ENCODE results near the gene ASZ1. TPM values are rescaled to one million over a fixed set of nuclear protein-coding genes. Genes with fewer than 3 reads are reported as not detected.
"Not testable (repeated sequence)": the region's sequence is repeated elsewhere in the genome, so short reads cannot be mapped to it uniquely, and the experiment has no call there.

The ASZ1 gene
- total and polyA plus RNA-seq, 7 donors: not detected

DNA sequence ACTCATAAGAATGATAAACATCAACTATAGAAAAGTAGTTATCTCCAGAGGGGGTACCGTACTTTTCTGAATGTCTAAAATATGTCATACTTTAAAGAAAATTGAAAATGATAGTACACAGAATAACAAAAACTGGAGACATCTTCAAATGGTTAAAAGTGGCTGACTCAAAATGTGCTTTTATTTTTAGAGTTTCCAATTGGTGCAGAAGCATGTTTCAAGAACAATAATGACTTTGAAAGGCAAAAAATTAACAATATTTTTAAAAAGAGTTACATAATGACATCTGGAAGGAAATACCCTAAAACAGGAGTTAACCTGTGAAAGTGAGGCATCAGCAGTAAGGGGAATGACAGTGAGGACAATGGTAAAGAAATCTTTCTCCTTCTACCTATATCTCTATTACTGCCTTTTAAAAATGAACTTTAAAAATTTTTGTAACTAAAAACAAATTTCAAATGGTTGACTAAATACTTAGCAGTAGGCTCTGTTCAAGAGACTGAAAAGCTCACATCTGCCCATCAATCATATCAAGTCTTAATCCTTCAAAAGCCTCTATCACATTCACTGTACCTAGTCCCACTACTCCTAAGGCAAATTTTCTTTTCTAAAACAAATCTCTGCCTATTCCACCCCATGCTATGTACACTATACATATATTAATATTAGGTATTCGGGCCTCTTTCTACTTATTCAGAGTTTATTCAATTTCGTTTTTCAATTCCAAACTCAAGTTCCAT is 3.0 kb downstream of the ASZ1 start:
- Histone ChIP-seq H3K27ac (no peak overlapping the region), H3K4me3 (no peak overlapping the region), H3K36me3 (no peaks in the 10 kb centered on the region), H3K27me3 (no peaks in the 10 kb centered on the region), H3K9me3 (no peaks in the 10 kb centered on the region), H3K4me1 (no peaks in the 10 kb centered on the region)
- TF ChIP-seq POLR2A (IDR thresholded peaks at IDR 0.05) (no peak), POLR2AphosphoS5 (IDR thresholded peaks at IDR 0.05) (no peak), EP300 (IDR thresholded peaks at IDR 0.05) (no peak), CTCF (IDR thresholded peaks at IDR 0.05) (no peak)
- WGBS, 2 donors: 84 to 90% methylated on average over 3 of the region's 3 CpGs
- intact Hi-C loops (cut with DNase I): no loop called here
- no peak for DNase-seq

DNA sequence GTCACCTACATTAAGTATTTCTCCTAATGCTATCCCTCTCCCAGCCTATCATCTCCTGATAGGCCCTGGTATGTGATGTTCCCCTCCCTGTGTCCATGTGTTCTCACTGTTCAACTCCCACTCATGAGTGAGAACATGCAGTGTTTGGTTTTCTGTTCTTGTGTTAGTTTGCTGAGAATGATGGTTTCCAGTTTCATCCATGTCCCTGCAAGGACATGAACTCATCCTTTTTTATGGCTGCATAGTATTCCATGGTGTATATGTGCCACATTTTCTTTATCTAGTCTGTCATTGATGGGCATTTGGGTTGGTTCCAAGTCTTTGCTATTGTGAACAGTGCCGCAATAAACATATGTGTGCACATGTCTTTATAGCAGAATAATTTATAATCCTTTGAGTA is 12.7 kb downstream of the ASZ1 start:
- intact Hi-C loops (cut with DNase I); H3K4me3 ChIP-seq; DNase-seq: not testable (repeated sequence)

DNA sequence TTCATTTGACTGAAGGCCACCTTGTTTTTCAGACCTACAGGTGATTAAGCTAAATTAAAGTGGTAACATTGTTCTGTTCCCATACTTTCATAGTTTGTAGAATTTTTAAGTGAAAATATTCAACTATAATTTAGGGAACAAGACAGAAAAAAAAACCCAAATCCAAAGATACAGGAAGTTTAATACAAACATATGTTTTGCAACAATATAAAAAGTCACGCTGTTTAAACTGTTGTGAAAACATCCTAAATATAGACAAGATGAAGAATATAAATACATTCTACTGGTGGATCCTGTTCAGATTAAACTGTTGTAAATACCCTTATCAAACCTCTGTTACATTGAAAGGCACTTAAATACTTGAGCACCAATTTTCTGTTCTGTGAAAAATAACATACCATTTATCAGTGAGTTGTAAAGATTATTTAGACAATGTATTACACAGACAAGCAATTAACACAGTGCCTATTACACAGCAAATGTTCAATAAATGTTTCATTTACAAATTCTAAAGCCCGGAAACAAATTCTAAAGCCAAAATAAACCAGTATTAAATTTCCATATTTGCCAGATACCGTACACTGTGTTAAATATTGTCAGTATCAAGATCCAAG is 14.2 kb downstream of the ASZ1 start:
- TF ChIP-seq POLR2AphosphoS5 (IDR thresholded peaks at IDR 0.05) (no peak), CTCF (IDR thresholded peaks at IDR 0.05) (no peak), EP300 (IDR thresholded peaks at IDR 0.05) (no peak), POLR2A (IDR thresholded peaks at IDR 0.05) (no peak)

More for the DNA sequence above, 12.7 kb downstream of the ASZ1 start:
- not testable (repeated sequence) for H3K4me1 ChIP-seq, H3K9me3 ChIP-seq, H3K27ac ChIP-seq, H3K36me3 ChIP-seq, H3K27me3 ChIP-seq
- 89 to 100% methylated on average over 1 of the region's 1 CpG for WGBS, 2 donors

GRCh38 chr7:117412390-117412789 is 14.9 kb downstream of the ASZ1 start:
- H3K36me3 ChIP-seq: no peaks in the 10 kb centered on the region
- H3K9me3 ChIP-seq: no peaks in the 10 kb centered on the region
- no peak overlapping the region for H3K4me3 ChIP-seq
- no peak for DNase-seq
- no peaks in the 10 kb centered on the region for H3K4me1 ChIP-seq
- 59 to 70% methylated on average over 1 of the region's 1 CpG for WGBS, 2 donors
- H3K27me3 ChIP-seq: no peaks in the 10 kb centered on the region
- TF ChIP-seq CTCF (IDR thresholded peaks at IDR 0.05): no peak
- TF ChIP-seq POLR2A (IDR thresholded peaks at IDR 0.05): no peak
- TF ChIP-seq EP300 (IDR thresholded peaks at IDR 0.05): no peak
- TF ChIP-seq POLR2AphosphoS5 (IDR thresholded peaks at IDR 0.05): no peak
- intact Hi-C loops (cut with DNase I): no loop called here
- no peak overlapping the region for H3K27ac ChIP-seq

More for the DNA sequence above, 14.2 kb downstream of the ASZ1 start:
- WGBS, 2 donors: 71 to 72% methylated on average over 3 of the region's 3 CpGs
- no peaks in the 10 kb centered on the region for H3K27me3 ChIP-seq
- H3K9me3 ChIP-seq: no peaks in the 10 kb centered on the region
- intact Hi-C loops (cut with DNase I): no loop called here
- no peak for DNase-seq
- H3K4me1 ChIP-seq: no peaks in the 10 kb centered on the region
- H3K27ac ChIP-seq: no peak overlapping the region
- H3K4me3 ChIP-seq: no peak overlapping the region
- H3K36me3 ChIP-seq: no peaks in the 10 kb centered on the region

- Histone ChIP-seq H3K27me3 (no peaks in the 10 kb centered on the region), H3K36me3 (no peaks in the 10 kb centered on the region), H3K4me3 (no peak overlapping the region), H3K27ac (no peak overlapping the region), H3K9me3 (no peaks in the 10 kb centered on the region), H3K4me1 (no peaks in the 10 kb centered on the region)
- TF ChIP-seq POLR2A (IDR thresholded peaks at IDR 0.05) (no peak), EP300 (IDR thresholded peaks at IDR 0.05) (no peak), POLR2AphosphoS5 (IDR thresholded peaks at IDR 0.05) (no peak), CTCF (IDR thresholded peaks at IDR 0.05) (no peak)
- WGBS, 2 donors: 87 to 91% methylated on average over 3 of the region's 3 CpGs
- no peak for DNase-seq
- intact Hi-C loops (cut with DNase I): no loop called here
These were observed 15.8 kb downstream of the ASZ1 start for GRCh38 chr7:117411539-117411938.

Measured in sigmoid colon (tissue), 7 donors.